Sigmoid colon (tissue), 7 donors: ENCODE data around the gene FRMPD4. TPM values are rescaled to one million over a fixed set of nuclear protein-coding genes. Genes with fewer than 3 reads are reported as not detected.

Experiments
- DNase-seq: peaks from one replicate; pipeline ENCODE4 v3.0.0-alpha.2; 2019
- H3K27ac ChIP-seq, 4 donors: fragments of 200-600 bp; sonication (generic); one replicate each; pipeline ENCODE4 v1.5.1; 2016 to 2019; ENCODE audit warnings: mild to moderate bottlenecking in 1 of 4
- H3K27me3 ChIP-seq, 3 donors: fragments of 200-600 bp; sonication (generic); one replicate each; pipeline ENCODE4 v1.5.1; 2019; ENCODE audit warnings: mild to moderate bottlenecking in 1 of 3
- H3K36me3 ChIP-seq, 4 donors: fragments of 200-600 bp; sonication (generic); one replicate each; pipeline ENCODE4 v1.5.1; 2016 to 2019
- H3K4me1 ChIP-seq, 4 donors: fragments of 200-600 bp; sonication (generic); one replicate each; pipeline ENCODE4 v1.5.1; 2017 to 2019
- H3K4me3 ChIP-seq, 4 donors: fragments of 200-600 bp; sonication (generic); one replicate each; pipeline ENCODE4 v1.5.1; 2017 to 2019; ENCODE audit warnings: mild to moderate bottlenecking in 2 of 4, moderate library complexity in 1 of 4
- H3K9me3 ChIP-seq, 4 donors: fragments of 200-600 bp in 3 of 4; sonication (generic) in 3 of 4; one replicate each; pipeline versions ENCODE4 v1.5.1 to v1.6.1; 2013 to 2019
- CTCF ChIP-seq, 4 experiments: fragments of 450-650 bp in 3 of 4; fragments of 200-600 bp in 1 of 4; IDR thresholded peaks; one replicate each; pipeline ENCODE4 v1.5.1; 2016 to 2019; ENCODE audit warnings: antibody characterized with exemption in 4 of 4, mild to moderate bottlenecking in 3 of 4, moderate library complexity in 2 of 4
- EP300 ChIP-seq, 4 donors: sonication (generic); formaldehyde crosslinking; IDR thresholded peaks; one replicate each; pipeline ENCODE4 v1.6.1; 2017; ENCODE audit warnings: antibody characterized with exemption in 4 of 4
- POLR2A ChIP-seq, 2 donors: fragments of 450-650 bp; IDR thresholded peaks; one replicate each; pipeline ENCODE4 v1.6.1; 2016; ENCODE audit warnings: antibody characterized with exemption in 2 of 2, mild to moderate bottlenecking in 2 of 2, moderate library complexity in 2 of 2
- POLR2AphosphoS5 ChIP-seq, 4 donors: sonication (generic); formaldehyde crosslinking; IDR thresholded peaks; one replicate each; pipeline ENCODE4 v1.6.1; 2017; ENCODE audit warnings: antibody characterized with exemption in 4 of 4
- WGBS, 2 donors: extraction: QIAGEN DNeasy Blood & Tissue Kit; methylation state at CpG; one replicate each; pipeline ENCODE4 v1.1.7; 2013; 5-methylcytosine and 5-hydroxymethylcytosine counted together
- intact Hi-C: fragments of 100-400 bp; cut with DNase I; formaldehyde crosslinking; loops from one replicate; pipeline ENCODE4 v1.15.1; 2023
- polyA plus RNA-seq, 3 donors: library from polyadenylated mRNA; stranded (reverse); fragments of 200-250 nt; gene quantifications; one replicate each; pipeline ENCODE4 v1.2.3, GENCODE V29; 2013
- total RNA-seq, 4 donors: library from RNA; depleted of rRNA; stranded (reverse); fragments of >200 nt; gene quantifications; one replicate each; pipeline ENCODE4 v1.1.0, GENCODE V29; 2016
- donor health status: healthy with polysubstance abuse.
- donor health status: Bipolar disorder and iron deficiency.
- donor health status: healthy.

FRMPD4 gene
- total and polyA plus RNA-seq, 7 donors = 0.22 to 5.8 (median 2.9) TPM; not detected in 2

GRCh38 chrX:12421918-12422317 is 283.6 kb downstream of the FRMPD4 start:
- DNase-seq = no peak
- H3K36me3 ChIP-seq = no peaks in the 10 kb centered on the region
- no peak overlapping the region for H3K27ac ChIP-seq
- no peak for TF ChIP-seq CTCF (IDR thresholded peaks at IDR 0.05)
- TF ChIP-seq POLR2AphosphoS5 (IDR thresholded peaks at IDR 0.05) = no peak
- TF ChIP-seq POLR2A (IDR thresholded peaks at IDR 0.05) = no peak
- TF ChIP-seq EP300 (IDR thresholded peaks at IDR 0.05) = no peak
- no peaks in the 10 kb centered on the region for H3K9me3 ChIP-seq
- no peak overlapping the region for H3K4me3 ChIP-seq
- intact Hi-C loops = no loop called here
- H3K4me1 ChIP-seq = no peaks in the 10 kb centered on the region
- no peaks in the 10 kb centered on the region for H3K27me3 ChIP-seq
- 61 to 79% methylated on average over 5 of the region's 5 CpGs for WGBS, 2 donors

GRCh38 chrX:12423346-12423745 is 285.1 kb downstream of the FRMPD4 start:
- no peak for TF ChIP-seq CTCF (IDR thresholded peaks at IDR 0.05)
- TF ChIP-seq EP300 (IDR thresholded peaks at IDR 0.05) = no peak
- TF ChIP-seq POLR2A (IDR thresholded peaks at IDR 0.05) = no peak
- no peak for TF ChIP-seq POLR2AphosphoS5 (IDR thresholded peaks at IDR 0.05)
- no peak for DNase-seq
- 49 to 74% methylated on average over 1 of the region's 1 CpG for WGBS, 2 donors
- H3K36me3 ChIP-seq = no peaks in the 10 kb centered on the region
- no peaks in the 10 kb centered on the region for H3K4me1 ChIP-seq
- no peak overlapping the region for H3K27ac ChIP-seq
- H3K27me3 ChIP-seq = no peaks in the 10 kb centered on the region
- intact Hi-C loops = no loop called here
- H3K4me3 ChIP-seq = no peak overlapping the region
- H3K9me3 ChIP-seq = no peaks in the 10 kb centered on the region

GRCh38 chrX:12425496-12425895 is 287.2 kb downstream of the FRMPD4 start:
- Histone ChIP-seq H3K27ac (no peak overlapping the region), H3K9me3 (no peaks in the 10 kb centered on the region), H3K4me3 (no peak overlapping the region), H3K27me3 (no peaks in the 10 kb centered on the region), H3K36me3 (no peaks in the 10 kb centered on the region), H3K4me1 (no peaks in the 10 kb centered on the region)
- TF ChIP-seq EP300 (IDR thresholded peaks at IDR 0.05) (no peak), CTCF (IDR thresholded peaks at IDR 0.05) (no peak), POLR2A (IDR thresholded peaks at IDR 0.05) (no peak), POLR2AphosphoS5 (IDR thresholded peaks at IDR 0.05) (no peak)
- DNase-seq = no peak
- 83 to 85% methylated on average over 4 of the region's 4 CpGs for WGBS, 2 donors
- intact Hi-C loops = no loop called here

GRCh38 chrX:12426420-12426819 is 288.1 kb downstream of the FRMPD4 start:
- WGBS, 2 donors = 64 to 75% methylated on average over 2 of the region's 2 CpGs
- TF ChIP-seq POLR2A (IDR thresholded peaks at IDR 0.05) = no peak
- TF ChIP-seq POLR2AphosphoS5 (IDR thresholded peaks at IDR 0.05) = no peak
- TF ChIP-seq EP300 (IDR thresholded peaks at IDR 0.05) = no peak
- no peak for TF ChIP-seq CTCF (IDR thresholded peaks at IDR 0.05)
- Histone ChIP-seq H3K27me3 (no peaks in the 10 kb centered on the region), H3K9me3 (no peaks in the 10 kb centered on the region), H3K4me1 (no peaks in the 10 kb centered on the region), H3K4me3 (no peak overlapping the region), H3K27ac (no peak overlapping the region), H3K36me3 (no peaks in the 10 kb centered on the region)
- no peak for DNase-seq
- intact Hi-C loops = no loop called here

- Histone ChIP-seq H3K36me3 (no peaks in the 10 kb centered on the region), H3K27me3 (no peaks in the 10 kb centered on the region), H3K4me1 (no peaks in the 10 kb centered on the region), H3K27ac (no peak overlapping the region), H3K9me3 (no peaks in the 10 kb centered on the region), H3K4me3 (no peak overlapping the region)
- 26 to 46% methylated on average over 1 of the region's 1 CpG for WGBS, 2 donors
- TF ChIP-seq EP300 (IDR thresholded peaks at IDR 0.05) = no peak
- no peak for TF ChIP-seq POLR2A (IDR thresholded peaks at IDR 0.05)
- no peak for TF ChIP-seq CTCF (IDR thresholded peaks at IDR 0.05)
- no peak for TF ChIP-seq POLR2AphosphoS5 (IDR thresholded peaks at IDR 0.05)
- intact Hi-C loops = no loop called here
- no peak for DNase-seq
These were observed 296.2 kb downstream of the FRMPD4 start for GRCh38 chrX:12434493-12434892.
